ENCODE data around the gene SLC2A9. TPM values are rescaled to one million over a fixed set of nuclear protein-coding genes. Genes with fewer than 3 reads are reported as not detected.
A peak's percentile ranks its signal among the peaks of the same experiment; 100 is the strongest.
"Not testable (repeated sequence)": the region's sequence is repeated elsewhere in the genome, so short reads cannot be mapped to it uniquely, and the experiment has no call there.

Gene SLC2A9
- total RNA-seq, 2 donors from 2014 or later, result 0.95 to 1.9 TPM

GRCh38 chr4:9792381-9792780, 228.9 kb downstream of the SLC2A9 start:
- H3K9me3 Mint-ChIP-seq, result no peaks in the 10 kb centered on the region
- Histone ChIP-seq H3K36me3 (ENCODE audit: control insufficient read depth, insufficient read depth, low read length) (no peaks in the 10 kb centered on the region), H3K4me1 (ENCODE audit: control insufficient read depth, insufficient read depth, low read length) (no peaks in the 10 kb centered on the region), H3K9ac (ENCODE audit: extremely low read depth, low read length, poor library complexity, severe bottlenecking) (no peak overlapping the region), H3K9me3 (ENCODE audit: control insufficient read depth, low read length) (no peaks in the 10 kb centered on the region), H3K27me3 (ENCODE audit: control insufficient read depth, insufficient read depth, low read length, poor library complexity, severe bottlenecking) (no peaks in the 10 kb centered on the region), H3K27ac (ENCODE audit: low read depth, low read length) (no peak overlapping the region), H3K4me3 (ENCODE audit: low read length) (no peak overlapping the region)
- no peak for TF ChIP-seq CTCF (conservative IDR thresholded peaks at IDR 0.05)
- peaks cover 9% of the 10 kb centered on the region for H3K27me3 Mint-ChIP-seq (ENCODE audit: insufficient read depth)
- no peak overlapping the region for H3K27ac Mint-ChIP-seq
- H3K4me1 Mint-ChIP-seq, result no peaks in the 10 kb centered on the region
- no peak overlapping the region for H3K4me3 Mint-ChIP-seq
- no peak for DNase-seq
- H3K36me3 Mint-ChIP-seq (ENCODE audit: low read depth), result no peaks in the 10 kb centered on the region
- WGBS, 2 experiments (ENCODE audit: insufficient coverage in 1 of 2, insufficient read length in 1 of 2), result 80 to 90% methylated on average over 1 to 3 of the region's 3 CpGs

GRCh38 chr4:9785891-9786290, 235.4 kb downstream of the SLC2A9 start:
- H3K27ac ChIP-seq (ENCODE audit: low read depth, low read length); H3K4me1 ChIP-seq (ENCODE audit: control insufficient read depth, insufficient read depth, low read length); H3K27ac Mint-ChIP-seq; H3K4me1 Mint-ChIP-seq; H3K36me3 Mint-ChIP-seq (ENCODE audit: low read depth); H3K4me3 Mint-ChIP-seq; H3K9me3 Mint-ChIP-seq; H3K4me3 ChIP-seq (ENCODE audit: low read length); DNase-seq; H3K36me3 ChIP-seq (ENCODE audit: control insufficient read depth, insufficient read depth, low read length); H3K9me3 ChIP-seq (ENCODE audit: control insufficient read depth, low read length); H3K9ac ChIP-seq (ENCODE audit: extremely low read depth, low read length, poor library complexity, severe bottlenecking): not testable (repeated sequence)
- 90 to 93% methylated on average over 4 to 5 of the region's 5 CpGs for WGBS, 2 experiments (ENCODE audit: insufficient coverage in 1 of 2, insufficient read length in 1 of 2)
- peaks cover 52% of the 10 kb centered on the region for H3K27me3 ChIP-seq (ENCODE audit: control insufficient read depth, insufficient read depth, low read length, poor library complexity, severe bottlenecking)
- peaks cover 62% of the 10 kb centered on the region for H3K27me3 Mint-ChIP-seq (ENCODE audit: insufficient read depth)

- H3K4me1 ChIP-seq (ENCODE audit: control insufficient read depth, insufficient read depth, low read length), result no peaks in the 10 kb centered on the region
- Mint-ChIP-seq H3K9me3 (peaks cover 5% of the 10 kb centered on the region), H3K27me3 (ENCODE audit: insufficient read depth) (peaks cover 90% of the 10 kb centered on the region), H3K36me3 (ENCODE audit: low read depth) (no peaks in the 10 kb centered on the region), H3K27ac (no peak overlapping the region), H3K4me3 (peak overlapping the region; percentile 51), H3K4me1 (no peaks in the 10 kb centered on the region)
- 82 to 86% methylated on average over 21 to 22 of the region's 22 CpGs for WGBS, 2 experiments (ENCODE audit: insufficient coverage in 1 of 2, insufficient read length in 1 of 2)
- no peak for TF ChIP-seq CTCF (conservative IDR thresholded peaks at IDR 0.05)
- no peak overlapping the region for H3K9ac ChIP-seq (ENCODE audit: extremely low read depth, low read length, poor library complexity, severe bottlenecking)
- peaks cover 66% of the 10 kb centered on the region for H3K27me3 ChIP-seq (ENCODE audit: control insufficient read depth, insufficient read depth, low read length, poor library complexity, severe bottlenecking)
- DNase-seq, result no peak
- peak overlapping the region; percentile 64 for H3K4me3 ChIP-seq (ENCODE audit: low read length)
- no peaks in the 10 kb centered on the region for H3K36me3 ChIP-seq (ENCODE audit: control insufficient read depth, insufficient read depth, low read length)
- no peaks in the 10 kb centered on the region for H3K9me3 ChIP-seq (ENCODE audit: control insufficient read depth, low read length)
- H3K27ac ChIP-seq (ENCODE audit: low read depth, low read length), result no peak overlapping the region
Observed at GRCh38 chr4:9782136-9782436, 239.2 kb downstream of the SLC2A9 start.

Measured in endodermal cell (in vitro differentiated cells).